SIG-M5 (cell line): ENCODE measurements around the gene RPL26.

Experiments used
- DNase-seq: peaks from one replicate; lab custom pipeline; 2025; lab: John Stamatoyannopoulos, UW

RPL26 gene

GRCh38 chr17:8383143-8383822 is at the start of gene RPL26:
TSS of gene RPL26 (minus strand) at chr17:8383193. CDS start at chr17:8382310, 883 bp downstream.
- peak; percentile 84 for DNase-seq

GRCh38 chr17:8430966-8431365 is 48.0 kb upstream of the RPL26 start:
- DNase-seq: no peak

GRCh38 chr17:8426802-8427201 is 43.8 kb upstream of the RPL26 start:
- DNase-seq: no peak

GRCh38 chr17:8426094-8426720 is 43.2 kb upstream of the RPL26 start:
- DNase-seq: no peak

- no peak for DNase-seq
Observed at GRCh38 chr17:8421571-8421970, 38.6 kb upstream of the RPL26 start.

GRCh38 chr17:8420041-8420934 is 37.3 kb upstream of the RPL26 start:
- no peak for DNase-seq

GRCh38 chr17:8419305-8419704 is 36.3 kb upstream of the RPL26 start:
- DNase-seq: no peak

GRCh38 chr17:8418471-8418870 is 35.5 kb upstream of the RPL26 start:
- no peak for DNase-seq

GRCh38 chr17:8417806-8418205 is 34.8 kb upstream of the RPL26 start:
- peak; percentile 61 for DNase-seq

GRCh38 chr17:8413938-8414337 is 30.9 kb upstream of the RPL26 start:
- DNase-seq: no peak

- DNase-seq: no peak
Observed at GRCh38 chr17:8413328-8413727, 30.3 kb upstream of the RPL26 start.

GRCh38 chr17:8412089-8412488 is 29.1 kb upstream of the RPL26 start:
- DNase-seq: no peak

- DNase-seq: no peak
Observed at GRCh38 chr17:8410883-8411238, 27.9 kb upstream of the RPL26 start.

GRCh38 chr17:8409966-8410882 is 27.2 kb upstream of the RPL26 start:
- DNase-seq: no peak

- no peak for DNase-seq
Observed at GRCh38 chr17:8408371-8408770, 25.4 kb upstream of the RPL26 start.

- DNase-seq: no peak
Observed at GRCh38 chr17:8406174-8406573, 23.2 kb upstream of the RPL26 start.

- DNase-seq: no peak
Observed at GRCh38 chr17:8405499-8406016, 22.6 kb upstream of the RPL26 start.

- DNase-seq: no peak
Observed at GRCh38 chr17:8402921-8403536, 20.0 kb upstream of the RPL26 start.

- no peak for DNase-seq
Observed at GRCh38 chr17:8401107-8401506, 18.1 kb upstream of the RPL26 start.

GRCh38 chr17:8398980-8399379 is 16.0 kb upstream of the RPL26 start:
- DNase-seq: no peak

- no peak for DNase-seq
Observed at GRCh38 chr17:8397636-8398035, 14.6 kb upstream of the RPL26 start, which contains the start of gene RNF222. TSS of gene RNF222 (minus strand) at chr17:8397827. CDS start at chr17:8393461, 4,366 bp downstream.
